HFFc6 (cell line): ENCODE measurements around the gene RNASE8. TPM values are rescaled to one million over a fixed set of nuclear protein-coding genes. Genes with fewer than 3 reads are reported as not detected.

Source experiments
- DNase-seq: peaks from one replicate; pipeline ENCODE4 v3.0.0-alpha.2; 2018
- H3K27ac Mint-ChIP-seq: 2 replicates; pipeline ENCODE4 v1.8.0; 2020; ENCODE audit warnings: mild to moderate bottlenecking, mixed read lengths
- H3K27me3 Mint-ChIP-seq: 2 replicates; pipeline ENCODE4 v1.8.0; 2021; ENCODE audit warnings: mild to moderate bottlenecking, moderate library complexity, mixed read lengths; ENCODE audit not compliant: insufficient read depth
- H3K36me3 Mint-ChIP-seq: 2 replicates; pipeline ENCODE4 v1.8.0; 2021; ENCODE audit warnings: low read depth, mixed read lengths
- H3K4me1 Mint-ChIP-seq: 2 replicates; pipeline ENCODE4 v1.8.0; 2020; ENCODE audit warnings: low read depth, mixed read lengths
- H3K4me3 Mint-ChIP-seq: 2 replicates; pipeline ENCODE4 v1.8.0; 2020; ENCODE audit warnings: mild to moderate bottlenecking, moderate library complexity, mixed read lengths
- H3K9me3 Mint-ChIP-seq: 2 replicates; pipeline ENCODE4 v1.8.0; 2020; ENCODE audit warnings: mild to moderate bottlenecking, mixed read lengths
- total RNA-seq, 6 experiments: library from RNA; stranded (reverse); fragmentation: NEBNext Ultra II Directional; extraction: Animal tissue kit (Norgen Biotek cat#: 25700); gene quantifications; 2 replicates in 1 of 6; 3 replicates in 5 of 6; pipeline ENCODE4 v1.2.3, GENCODE V29; 2021
- TF ChIP-seq, protein P1 (sequence below): fragments of 200-600 bp; sonication (generic); IDR thresholded peaks from 2 replicates; pipeline ENCODE4 v1.5.0; 2021; ENCODE audit warnings: antibody characterized with exemption, mild to moderate bottlenecking

The RNASE8 gene
- total RNA-seq, 6 experiments from 2014 or later: not detected

DNA sequence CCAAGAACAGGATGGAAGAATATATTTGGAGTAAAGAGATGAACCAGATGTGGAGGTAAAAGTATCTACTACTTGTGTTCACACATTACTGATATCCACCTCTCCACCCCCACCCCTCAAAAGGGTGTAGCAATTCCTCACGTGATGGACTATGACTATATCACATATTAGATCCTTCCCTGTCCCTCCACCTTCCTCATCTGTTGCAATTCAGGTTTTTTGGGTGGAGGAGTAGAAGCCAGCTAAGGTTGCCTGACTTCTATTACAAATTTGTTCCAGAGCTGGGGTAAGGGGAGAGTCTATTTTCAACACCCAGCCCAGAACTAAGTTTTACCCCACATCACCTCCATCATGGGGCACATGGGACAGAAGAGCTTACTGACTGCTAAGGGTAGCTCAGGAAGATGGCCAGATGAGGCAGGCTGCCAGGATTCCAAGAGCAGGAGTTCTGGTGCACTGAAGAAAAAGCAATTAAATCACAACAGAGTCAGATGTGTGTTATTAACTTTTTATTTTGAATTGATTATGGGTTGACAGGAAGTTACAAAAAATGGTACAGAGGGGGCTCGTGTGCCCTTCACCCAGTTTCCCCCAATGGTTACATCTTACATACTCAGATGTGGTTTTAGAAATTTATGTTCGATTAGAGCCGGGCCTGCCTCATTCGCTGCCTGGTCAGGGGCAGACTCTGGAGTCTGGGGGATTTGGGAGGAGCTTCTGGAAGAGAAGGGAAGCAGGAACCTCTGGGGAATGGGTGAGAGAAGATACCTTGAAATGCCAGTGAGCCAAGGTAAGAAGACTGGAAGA, 25.1 kb upstream of the RNASE8 start:
- no peak for DNase-seq
- H3K4me1 Mint-ChIP-seq: no peaks in the 10 kb centered on the region
- H3K27me3 Mint-ChIP-seq: peaks cover 44% of the 10 kb centered on the region
- no peak overlapping the region for H3K27ac Mint-ChIP-seq
- no peak overlapping the region for H3K4me3 Mint-ChIP-seq
- TF ChIP-seq, protein P1, sequence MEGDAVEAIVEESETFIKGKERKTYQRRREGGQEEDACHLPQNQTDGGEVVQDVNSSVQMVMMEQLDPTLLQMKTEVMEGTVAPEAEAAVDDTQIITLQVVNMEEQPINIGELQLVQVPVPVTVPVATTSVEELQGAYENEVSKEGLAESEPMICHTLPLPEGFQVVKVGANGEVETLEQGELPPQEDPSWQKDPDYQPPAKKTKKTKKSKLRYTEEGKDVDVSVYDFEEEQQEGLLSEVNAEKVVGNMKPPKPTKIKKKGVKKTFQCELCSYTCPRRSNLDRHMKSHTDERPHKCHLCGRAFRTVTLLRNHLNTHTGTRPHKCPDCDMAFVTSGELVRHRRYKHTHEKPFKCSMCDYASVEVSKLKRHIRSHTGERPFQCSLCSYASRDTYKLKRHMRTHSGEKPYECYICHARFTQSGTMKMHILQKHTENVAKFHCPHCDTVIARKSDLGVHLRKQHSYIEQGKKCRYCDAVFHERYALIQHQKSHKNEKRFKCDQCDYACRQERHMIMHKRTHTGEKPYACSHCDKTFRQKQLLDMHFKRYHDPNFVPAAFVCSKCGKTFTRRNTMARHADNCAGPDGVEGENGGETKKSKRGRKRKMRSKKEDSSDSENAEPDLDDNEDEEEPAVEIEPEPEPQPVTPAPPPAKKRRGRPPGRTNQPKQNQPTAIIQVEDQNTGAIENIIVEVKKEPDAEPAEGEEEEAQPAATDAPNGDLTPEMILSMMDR: no peak
- no peaks in the 10 kb centered on the region for H3K9me3 Mint-ChIP-seq
- H3K36me3 Mint-ChIP-seq: no peaks in the 10 kb centered on the region

DNA sequence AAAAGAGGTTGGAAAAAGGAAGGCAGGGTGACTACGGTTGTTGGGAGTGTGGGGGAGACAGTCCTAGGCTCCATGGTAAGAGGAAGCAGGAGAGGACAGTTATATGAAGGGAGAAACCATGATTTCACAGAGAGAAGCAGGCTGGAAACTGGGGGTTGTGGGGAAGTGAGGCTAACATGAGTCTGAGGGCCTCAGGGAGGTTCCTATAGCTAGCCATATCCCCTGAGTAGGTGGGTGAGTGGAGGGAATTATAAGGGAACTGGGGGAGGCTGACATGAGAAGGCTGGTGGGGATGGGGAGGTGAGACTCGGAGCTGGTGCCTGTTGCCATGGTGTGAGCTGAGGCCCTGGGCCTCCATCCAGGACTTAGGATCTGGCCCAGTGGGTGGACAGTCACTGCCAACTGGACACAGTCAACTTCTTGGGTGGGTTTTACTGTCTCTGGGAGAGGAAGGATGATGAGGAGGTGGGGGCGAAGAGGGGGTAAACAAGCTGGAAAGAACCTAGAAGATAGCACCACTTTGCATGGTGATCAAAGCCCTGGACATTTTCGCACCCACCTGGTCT, 24.4 kb upstream of the RNASE8 start:
- peaks cover 42% of the 10 kb centered on the region for H3K27me3 Mint-ChIP-seq
- H3K27ac Mint-ChIP-seq: no peak overlapping the region
- H3K4me3 Mint-ChIP-seq: no peak overlapping the region
- no peaks in the 10 kb centered on the region for H3K36me3 Mint-ChIP-seq
- TF ChIP-seq, protein P1: no peak
- DNase-seq: no peak
- no peaks in the 10 kb centered on the region for H3K9me3 Mint-ChIP-seq
- no peaks in the 10 kb centered on the region for H3K4me1 Mint-ChIP-seq

DNA sequence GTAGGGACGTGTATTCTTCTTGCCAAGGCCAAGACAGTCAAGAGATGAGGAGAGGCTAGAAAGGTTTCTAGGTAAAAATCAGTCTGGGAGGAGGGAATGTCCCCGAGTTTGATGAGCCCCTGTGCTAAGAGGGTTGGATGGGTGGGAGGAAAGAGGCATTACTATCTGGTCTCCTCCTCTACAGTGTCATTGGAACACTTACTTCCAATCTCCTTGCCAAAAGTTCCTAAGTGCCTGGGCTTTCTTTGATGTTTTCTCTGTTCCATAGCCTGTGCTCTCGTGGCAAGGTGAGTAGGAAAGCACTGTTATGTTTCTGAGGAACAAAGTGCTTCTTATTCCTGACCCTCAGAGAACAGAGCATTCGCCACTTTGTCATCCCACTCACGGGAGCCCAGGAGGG, 22.9 kb upstream of the RNASE8 start, which contains the start of gene RNASE13:
Gene RNASE13, minus strand, starts transcription at position 101 of the 400 bp plus-strand sequence. CDS start 519 bp downstream, outside the sequence.
- no peaks in the 10 kb centered on the region for H3K36me3 Mint-ChIP-seq
- H3K4me1 Mint-ChIP-seq: peaks cover 10% of the 10 kb centered on the region
- no peak for DNase-seq
- H3K27me3 Mint-ChIP-seq: peaks cover 49% of the 10 kb centered on the region
- no peak within 1 kb of the TSS for H3K27ac Mint-ChIP-seq
- TF ChIP-seq, protein P1: no peak
- H3K4me3 Mint-ChIP-seq: no peak within 1 kb of the TSS
- H3K9me3 Mint-ChIP-seq: no peaks in the 10 kb centered on the region

- Mint-ChIP-seq H3K27ac (no peak overlapping the region), H3K4me3 (no peak overlapping the region), H3K36me3 (no peaks in the 10 kb centered on the region), H3K27me3 (peaks cover 39% of the 10 kb centered on the region), H3K9me3 (no peaks in the 10 kb centered on the region), H3K4me1 (peaks cover 29% of the 10 kb centered on the region)
- no peak for DNase-seq
- TF ChIP-seq, protein P1: no peak
These were observed 20.9 kb upstream of the RNASE8 start for GRCh38 chr14:21036751-21037150.

DNA sequence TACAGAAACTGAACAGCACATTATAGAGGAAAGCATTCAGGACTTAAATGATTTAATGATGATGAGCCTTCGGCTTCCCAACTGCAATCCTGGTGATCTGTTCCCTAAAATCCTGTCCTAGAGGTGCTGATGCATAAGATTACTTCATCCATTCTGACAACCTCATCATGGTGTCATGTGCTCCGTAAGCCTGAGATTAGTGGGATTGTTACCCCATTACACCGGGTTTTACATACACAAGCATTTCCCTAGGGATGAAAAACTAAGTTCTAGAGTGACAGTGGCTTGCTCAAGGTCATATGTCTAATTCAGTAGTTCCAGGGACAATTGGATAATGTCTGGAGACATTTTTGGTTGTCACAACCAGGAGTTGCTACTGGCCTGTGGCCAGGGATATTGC, 20.5 kb upstream of the RNASE8 start:
- H3K4me3 Mint-ChIP-seq: no peak overlapping the region
- peaks cover 33% of the 10 kb centered on the region for H3K4me1 Mint-ChIP-seq
- H3K9me3 Mint-ChIP-seq: no peaks in the 10 kb centered on the region
- H3K27me3 Mint-ChIP-seq: peaks cover 36% of the 10 kb centered on the region
- no peaks in the 10 kb centered on the region for H3K36me3 Mint-ChIP-seq
- TF ChIP-seq, protein P1: no peak
- no peak for DNase-seq
- H3K27ac Mint-ChIP-seq: no peak overlapping the region
